COLO829 (cell line): ENCODE measurements around the gene DUOXA2.
"Not testable (repeated sequence)": the region's sequence is repeated elsewhere in the genome, so short reads cannot be mapped to it uniquely, and the experiment has no call there.

Experiments used
- DNase-seq: peaks from one replicate; pipeline ENCODE4 v3.0.0; 2012; ENCODE audit warnings: low spot score

Gene DUOXA2

GRCh38 chr15:45114076-45114750 is at the start of gene DUOXA2, which contains the start of gene DUOX2:
TSS of gene DUOXA2 (plus strand) at chr15:45114326. CDS start at chr15:45114606, 280 bp downstream.
TSS of gene DUOX2 (minus strand) at chr15:45114172. CDS start at chr15:45113411, 761 bp downstream.
- no peak for DNase-seq

- no peak for DNase-seq
Measured at GRCh38 chr15:45064386-45064785, 49.7 kb upstream of the DUOXA2 start.

GRCh38 chr15:45069942-45070360 is 44.2 kb upstream of the DUOXA2 start:
- not testable (repeated sequence) for DNase-seq

GRCh38 chr15:45073602-45074001 is 40.5 kb upstream of the DUOXA2 start:
- not testable (repeated sequence) for DNase-seq

GRCh38 chr15:45075440-45076320 is 38.4 kb upstream of the DUOXA2 start:
- not testable (repeated sequence) for DNase-seq

GRCh38 chr15:45077391-45077790 is 36.7 kb upstream of the DUOXA2 start:
- not testable (repeated sequence) for DNase-seq

GRCh38 chr15:45079201-45079600 is 34.9 kb upstream of the DUOXA2 start:
- DNase-seq, result not testable (repeated sequence)

GRCh38 chr15:45079628-45080246 is 34.4 kb upstream of the DUOXA2 start:
- not testable (repeated sequence) for DNase-seq

- not testable (repeated sequence) for DNase-seq
Measured at GRCh38 chr15:45080593-45080992, 33.5 kb upstream of the DUOXA2 start.

- not testable (repeated sequence) for DNase-seq
Measured at GRCh38 chr15:45082412-45082811, 31.7 kb upstream of the DUOXA2 start.

GRCh38 chr15:45083223-45083622 is 30.9 kb upstream of the DUOXA2 start:
- no peak for DNase-seq

- no peak for DNase-seq
Measured at GRCh38 chr15:45084163-45084562, 30.0 kb upstream of the DUOXA2 start.

- DNase-seq, result no peak
Measured at GRCh38 chr15:45087513-45087912, 26.6 kb upstream of the DUOXA2 start.

GRCh38 chr15:45088801-45089711 is 25.1 kb upstream of the DUOXA2 start:
- DNase-seq, result no peak

GRCh38 chr15:45089712-45090373 is 24.3 kb upstream of the DUOXA2 start:
- DNase-seq, result no peak

- DNase-seq, result no peak
Measured at GRCh38 chr15:45091161-45091560, 23.0 kb upstream of the DUOXA2 start.

- DNase-seq, result no peak
Measured at GRCh38 chr15:45091576-45091975, 22.6 kb upstream of the DUOXA2 start.

GRCh38 chr15:45093013-45093412 is 21.1 kb upstream of the DUOXA2 start:
- DNase-seq, result no peak

GRCh38 chr15:45093622-45094357 is 20.3 kb upstream of the DUOXA2 start:
- DNase-seq, result no peak

GRCh38 chr15:45094358-45094730 is 19.8 kb upstream of the DUOXA2 start:
- no peak for DNase-seq
